Hindlimb muscle (tissue), 1 donor: Measurements from ENCODE around the gene SPACA4. TPM values are rescaled to one million over a fixed set of nuclear protein-coding genes. Genes with fewer than 3 reads are reported as not detected.

Source experiments
- DNase-seq: peaks from one replicate; pipeline ENCODE4 v3.0.0-alpha.2; 2013
- polyA plus RNA-seq: library from polyadenylated mRNA; unstranded; fragments of 120-200 nt; gene quantifications from one replicate; pipeline ENCODE4 v1.2.1, GENCODE V29; 2013; ENCODE audit not compliant: insufficient read length

The SPACA4 gene
- polyA plus RNA-seq, 1 donor = not detected

GRCh38 chr19:48598996-48599700 lies 7.4 kb upstream of the SPACA4 start:
- DNase-seq = no peak

GRCh38 chr19:48600679-48601417 lies 5.7 kb upstream of the SPACA4 start:
- DNase-seq = no peak

GRCh38 chr19:48603001-48603400 lies 3.5 kb upstream of the SPACA4 start:
- no peak for DNase-seq

DNA sequence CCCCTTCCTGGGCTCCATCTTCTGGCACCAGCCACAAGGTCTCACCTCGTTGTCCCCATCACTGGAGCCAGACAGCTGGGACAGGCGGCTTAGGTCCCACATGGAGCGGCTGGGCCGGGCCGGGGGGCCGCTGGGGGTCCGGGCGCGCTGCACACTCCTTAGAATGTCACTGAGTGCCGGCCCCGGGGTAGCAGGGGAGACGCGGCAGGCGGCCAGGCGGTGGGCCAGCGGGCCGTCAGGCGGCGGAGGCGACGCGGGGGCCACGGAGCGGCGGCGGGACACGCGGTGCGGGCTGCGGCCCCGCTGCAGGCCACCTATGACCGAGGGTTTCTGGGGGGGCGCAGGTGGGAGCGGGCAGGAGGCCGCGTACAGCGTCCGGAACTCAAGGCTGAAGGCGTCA lies 3.1 kb upstream of the SPACA4 start:
- DNase-seq = no peak

DNA sequence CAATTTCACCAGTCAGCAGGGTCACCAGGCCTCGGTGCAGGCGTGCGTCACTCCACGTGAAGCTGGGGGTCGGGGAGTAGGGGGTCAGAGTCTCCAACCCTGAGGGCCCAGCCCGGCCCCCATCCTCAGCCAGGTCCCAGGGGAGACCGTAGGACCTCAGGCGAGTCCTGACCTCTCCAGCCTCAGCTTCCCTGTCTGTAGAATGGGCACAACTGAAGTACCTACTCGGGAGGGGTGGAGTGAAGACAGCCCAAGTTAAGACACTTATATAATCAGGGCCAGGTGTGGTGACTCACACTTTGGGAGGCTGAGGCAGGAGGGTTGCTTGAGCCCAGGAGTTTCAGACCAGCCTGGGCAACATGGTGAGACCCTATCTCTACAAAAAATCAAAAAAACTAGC lies 2.7 kb upstream of the SPACA4 start:
- no peak for DNase-seq

DNA sequence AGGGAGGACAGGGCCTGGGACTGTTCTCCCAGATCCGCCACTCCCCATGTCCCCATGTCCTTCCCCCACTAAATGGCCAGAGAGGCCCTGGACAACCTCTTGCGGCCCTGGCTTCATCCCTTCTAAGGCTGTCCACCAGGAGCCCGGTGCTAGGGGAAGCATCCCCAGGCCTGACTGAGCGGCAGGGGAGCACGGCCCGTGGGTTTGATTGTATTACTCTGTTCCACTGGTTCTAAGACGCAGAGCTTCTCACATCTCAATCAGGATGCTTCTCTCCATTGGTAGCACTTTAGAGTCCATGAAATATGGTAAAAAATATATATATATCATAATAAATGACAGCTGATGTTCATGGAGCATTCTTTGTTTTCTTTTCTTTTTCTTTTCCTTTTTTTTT lies 815 bp downstream of the SPACA4 start:
- DNase-seq = no peak

DNA sequence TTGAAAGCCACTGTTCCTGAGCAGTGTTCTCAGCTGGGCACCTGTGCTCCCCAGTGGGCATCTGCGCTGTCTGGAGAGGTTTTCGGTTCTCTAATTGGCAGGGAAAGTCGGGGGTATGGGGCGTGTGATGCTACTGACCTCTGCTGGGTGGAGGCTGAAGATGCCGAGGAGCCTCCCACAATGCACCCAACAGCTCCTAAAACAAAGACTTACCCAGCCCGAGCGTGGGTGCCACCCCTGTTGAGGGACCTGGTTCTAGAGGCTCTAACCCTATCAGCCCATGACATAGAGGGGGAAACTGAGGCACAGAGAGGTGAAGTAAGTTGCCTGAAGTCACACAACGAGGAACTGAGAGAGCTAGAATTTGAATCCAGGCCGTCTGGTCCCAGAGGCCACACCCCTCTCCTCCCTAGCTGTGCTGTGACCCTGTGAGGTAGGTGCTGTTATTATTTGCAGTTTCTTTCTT lies 2.3 kb downstream of the SPACA4 start:
- no peak for DNase-seq

DNA sequence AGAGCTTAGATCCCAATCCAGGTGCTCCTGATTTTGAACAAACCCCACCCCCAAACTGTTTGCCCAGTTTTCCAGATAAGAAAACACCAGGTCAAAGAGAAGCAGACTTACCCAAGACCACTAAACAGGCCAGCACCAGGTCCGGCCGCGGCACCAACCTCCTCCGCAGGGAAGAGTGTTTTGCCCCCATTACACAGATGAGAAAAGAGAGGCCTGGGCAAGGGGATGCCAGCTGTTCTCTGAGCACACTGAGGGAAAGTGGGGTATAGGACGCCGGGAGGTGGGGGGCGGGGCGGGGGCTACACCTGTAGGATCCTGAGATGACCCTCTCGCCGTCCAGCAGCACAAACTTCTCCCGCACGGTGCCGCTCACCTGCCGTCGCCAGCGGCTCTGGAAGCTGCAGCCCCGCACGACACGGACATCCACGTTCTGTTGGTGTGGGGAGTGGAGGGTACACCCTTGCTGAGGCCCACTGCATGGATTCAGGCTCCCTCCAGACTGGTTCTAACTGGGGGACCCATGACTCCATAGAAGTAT lies 3.1 kb downstream of the SPACA4 start:
- DNase-seq = no peak

- no peak for DNase-seq
Observed at GRCh38 chr19:48611872-48612271, 5.3 kb downstream of the SPACA4 start.

DNA sequence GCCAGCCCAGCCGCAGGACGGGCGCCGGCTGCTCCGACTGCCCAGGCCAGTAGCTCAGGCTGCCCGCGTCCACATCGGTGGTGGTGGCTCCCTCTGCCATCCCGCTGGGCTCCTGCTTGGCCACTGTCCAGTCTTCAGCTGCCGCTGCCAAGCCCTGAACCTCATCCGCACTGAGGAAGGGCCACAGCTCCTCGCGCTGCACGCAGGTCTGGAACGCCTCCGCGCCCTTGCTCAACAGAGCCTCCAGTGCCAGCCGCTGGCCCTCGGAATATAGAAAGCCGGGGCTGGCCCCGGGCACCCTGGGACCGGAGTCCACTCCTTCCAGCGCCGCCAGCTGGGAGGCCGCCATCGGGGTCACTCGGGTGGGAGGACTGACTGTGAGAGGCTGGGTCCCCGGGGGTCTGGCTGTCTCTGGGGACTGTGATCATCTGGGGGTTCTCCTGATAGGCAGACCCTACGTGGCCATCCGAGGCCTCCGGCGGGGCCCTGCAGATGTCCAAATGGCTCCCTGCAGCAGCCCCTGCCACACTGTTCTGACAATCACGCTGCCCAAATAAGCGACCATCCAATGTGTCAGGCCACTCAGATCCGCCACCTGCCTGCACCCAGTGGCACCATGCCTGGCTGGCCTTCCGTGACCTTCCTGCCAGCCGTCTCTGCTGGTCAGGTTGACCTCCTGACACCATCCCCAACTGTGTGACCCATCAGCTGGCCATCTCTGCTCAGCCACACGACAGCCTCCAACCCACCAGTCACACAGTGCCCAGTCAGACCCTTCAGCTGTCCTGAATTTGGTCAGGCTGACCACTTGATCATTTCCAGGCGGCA lies 6.7 kb downstream of the SPACA4 start:
- no peak for DNase-seq

DNA sequence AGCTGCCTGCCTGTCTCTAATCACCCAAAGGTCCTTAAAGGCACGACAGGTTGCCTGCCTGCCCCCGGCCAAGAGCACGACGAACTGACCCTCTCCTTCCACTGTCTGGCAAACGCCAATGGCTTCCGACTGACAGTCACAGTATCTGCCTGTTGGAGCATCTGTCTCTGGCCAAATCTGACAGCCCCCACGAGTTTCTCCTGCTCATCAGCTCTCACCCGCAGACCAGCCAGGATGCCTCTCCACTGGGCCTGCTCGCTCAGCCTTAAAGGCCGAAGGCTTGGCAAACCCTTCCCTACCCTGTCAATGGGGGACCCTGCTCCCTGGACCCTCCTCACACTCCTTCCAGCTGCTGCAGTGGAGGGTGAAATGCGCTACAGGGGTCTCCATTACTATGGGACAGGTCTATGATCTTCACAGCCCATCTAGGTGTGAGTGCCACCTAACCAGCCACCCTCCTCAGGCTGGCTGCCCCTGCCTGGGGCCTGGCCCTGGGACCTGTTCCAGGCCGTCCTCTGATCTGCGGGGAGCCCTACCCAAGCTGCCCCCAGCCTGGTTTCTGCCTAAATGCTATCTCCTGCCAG lies 7.4 kb downstream of the SPACA4 start:
- no peak for DNase-seq

DNA sequence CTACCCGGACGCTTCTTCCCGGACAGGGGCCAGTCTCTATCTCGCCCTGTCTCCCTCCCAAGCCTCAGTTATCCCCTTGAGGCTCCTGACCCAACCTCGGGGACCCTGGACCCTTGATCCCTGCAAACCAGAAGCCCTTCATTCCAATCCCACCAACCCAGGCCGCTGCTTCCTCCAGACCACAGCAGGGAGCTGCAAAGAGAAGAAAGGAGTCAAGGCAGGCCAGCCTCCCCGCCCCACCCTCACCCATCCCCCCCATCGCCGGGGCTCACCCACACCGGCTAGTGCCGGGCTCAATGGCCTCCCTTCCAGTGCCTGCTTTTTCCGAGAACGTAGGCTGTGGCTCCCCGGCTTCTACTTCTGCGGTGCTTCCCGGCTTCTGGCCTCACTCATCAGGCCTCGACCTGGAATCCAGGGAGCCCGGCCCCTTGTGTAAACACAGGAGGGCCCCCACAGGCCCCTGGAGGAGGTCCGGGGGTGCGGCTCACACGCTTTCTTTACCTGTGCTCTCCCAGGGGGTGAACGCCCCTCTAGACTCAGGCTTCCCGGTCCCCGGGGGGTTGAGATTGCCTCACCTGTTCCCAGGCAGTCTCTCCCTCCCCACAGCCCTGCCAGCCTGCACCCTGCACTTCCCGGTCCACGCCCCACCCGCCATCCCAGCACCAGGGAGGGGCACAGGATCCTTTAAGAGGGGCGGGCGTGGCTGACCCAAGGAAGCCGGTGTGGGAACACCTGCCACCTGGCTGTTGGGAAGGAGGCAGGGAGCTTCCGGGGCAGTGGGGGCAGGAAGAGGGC lies 8.1 kb downstream of the SPACA4 start, which contains the start of gene FAM83E:
Gene FAM83E, minus strand, starts transcription at position 641 of the 795 bp plus-strand sequence. CDS start 1,704 bp downstream, outside the sequence.
- DNase-seq = no peak

DNA sequence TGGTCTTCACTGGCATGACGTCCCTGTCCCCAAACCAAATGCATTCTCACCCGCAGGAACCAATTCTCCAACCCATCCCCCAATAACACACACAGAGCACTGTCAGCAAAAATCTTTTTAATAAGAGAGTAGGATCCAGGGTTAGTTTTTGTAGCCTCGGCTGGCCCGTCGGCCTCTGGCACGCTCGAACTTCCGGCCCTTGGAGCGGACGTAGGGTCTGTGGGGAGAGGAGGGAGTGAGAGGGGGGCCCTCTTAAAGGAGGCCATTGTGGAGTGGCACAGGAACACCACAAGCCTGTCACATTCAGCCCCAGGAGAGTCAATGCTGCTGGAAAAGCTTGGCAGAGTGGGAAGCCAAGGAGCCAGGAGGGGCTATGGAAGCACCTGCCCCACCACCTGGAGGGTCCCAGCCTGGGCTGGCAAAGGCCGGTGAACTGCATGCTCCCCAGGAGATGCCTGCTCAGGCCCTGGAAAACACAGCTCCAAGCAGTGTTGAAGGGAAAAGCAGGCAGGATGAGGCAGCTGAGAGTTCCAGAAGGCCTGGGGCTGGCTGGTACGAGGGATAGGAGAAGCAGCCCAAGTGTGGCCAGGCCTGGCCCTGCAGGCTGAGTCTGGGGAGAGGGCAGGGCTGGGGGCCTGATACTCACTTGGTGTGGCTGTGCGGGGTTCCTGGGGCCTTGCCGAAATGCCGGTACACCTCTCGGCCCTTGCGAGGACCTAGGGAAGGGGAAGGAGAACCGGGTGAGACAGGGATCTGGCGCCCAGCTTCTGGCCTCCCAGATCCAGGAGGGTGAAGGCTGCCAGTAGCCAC lies 8.9 kb downstream of the SPACA4 start:
- no peak for DNase-seq

DNA sequence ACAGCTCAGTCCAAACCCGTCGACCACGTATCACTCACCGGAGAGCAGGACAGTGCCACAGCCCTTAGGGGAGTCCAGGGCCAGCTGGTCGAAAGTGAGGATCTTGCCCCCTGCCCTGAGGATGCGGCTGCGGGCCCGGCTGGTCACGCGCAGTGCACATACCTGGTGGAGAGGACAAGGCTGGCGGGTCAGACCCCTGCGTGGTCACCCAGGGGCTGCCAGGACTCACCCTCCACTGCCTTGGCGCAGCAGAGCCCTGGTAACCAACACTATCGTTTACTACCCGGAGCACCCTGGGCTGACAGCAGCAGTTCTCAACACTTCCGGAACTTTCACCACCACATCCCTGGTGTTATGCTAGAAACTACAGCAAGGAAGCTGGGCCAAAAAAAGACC lies 9.5 kb downstream of the SPACA4 start:
- no peak for DNase-seq

GRCh38 chr19:48616491-48617056 lies 10.0 kb downstream of the SPACA4 start:
- DNase-seq = no peak

GRCh38 chr19:48617146-48617937 lies 10.8 kb downstream of the SPACA4 start:
- peak; percentile 49 for DNase-seq

GRCh38 chr19:48618278-48618915 lies 11.9 kb downstream of the SPACA4 start:
- DNase-seq = no peak

GRCh38 chr19:48618916-48619691 lies 12.6 kb downstream of the SPACA4 start, which contains the start of the genes RPL18 and SPHK2:
RPL18 (minus strand) TSS chr19:48619178; CDS start chr19:48619143, 35 bp downstream.
SPHK2 (plus strand) TSS chr19:48619506; CDS start chr19:48620515, 1,009 bp downstream.
- DNase-seq = peak; percentile 99
